CD4-positive, alpha-beta memory T cell (primary cell): ENCODE measurements around the gene MARK1. TPM values are rescaled to one million over a fixed set of nuclear protein-coding genes. Genes with fewer than 3 reads are reported as not detected.
"Not testable (repeated sequence)": the region's sequence is repeated elsewhere in the genome, so short reads cannot be mapped to it uniquely, and the experiment has no call there.

Experiments
- CTCF ChIA-PET: fragments of 350-600 bp; sonication (Branson Sonifier 250); formaldehyde crosslinking; loops from one replicate; lab custom pipeline; 2021; ENCODE audit warnings: inconsistent platforms; ENCODE audit not compliant: partially characterized antibody; lab: Charles Lee
- POLR2A ChIA-PET: fragments of 350-600 bp; sonication (Branson Sonifier 250); formaldehyde crosslinking; loops from one replicate; lab custom pipeline; 2021; ENCODE audit not compliant: partially characterized antibody; lab: Charles Lee
- DNase-seq, 5 donors: peaks; one replicate each; pipeline versions ENCODE4 v3.0.0 to v3.0.0-alpha.2; 2020 to 2022; ENCODE audit warnings: mixed read lengths in 1 of 5
- H3K27ac ChIP-seq: one replicate; pipeline ENCODE4 v1.7.0; 2013; ENCODE audit warnings: low read depth, low read length
- H3K27me3 ChIP-seq: 2 replicates; pipeline ENCODE4 v1.7.0; 2013; ENCODE audit warnings: mild to moderate bottlenecking, low read length, moderate library complexity; ENCODE audit not compliant: insufficient read depth
- H3K36me3 ChIP-seq: 2 replicates; pipeline ENCODE4 v1.7.0; 2013; ENCODE audit warnings: mild to moderate bottlenecking, low read length, moderate library complexity; ENCODE audit not compliant: insufficient read depth
- H3K4me1 ChIP-seq: 2 replicates; pipeline ENCODE4 v1.7.0; 2013; ENCODE audit warnings: mild to moderate bottlenecking, low read length, moderate library complexity; ENCODE audit not compliant: insufficient read depth
- H3K4me3 ChIP-seq, 2 donors: one replicate each; pipeline ENCODE4 v1.7.0; 2013; ENCODE audit warnings: low read length in 2 of 2, mild to moderate bottlenecking in 1 of 2
- H3K9me3 ChIP-seq, 2 donors: one replicate each; pipeline ENCODE4 v1.7.0; 2013; ENCODE audit warnings: low read length in 2 of 2, control low read depth in 1 of 2; ENCODE audit not compliant: control insufficient read depth in 1 of 2
- H3K27ac Mint-ChIP-seq, 7 donors: one replicate each; pipeline ENCODE4 v1.8.0; 2020 to 2021; ENCODE audit warnings: mixed read lengths in 7 of 7, mild to moderate bottlenecking in 6 of 7, inconsistent platforms in 3 of 7, moderate library complexity in 3 of 7
- H3K27me3 Mint-ChIP-seq, 2 donors: one replicate each; pipeline ENCODE4 v1.8.0; 2020 to 2021; ENCODE audit warnings: mixed read lengths in 2 of 2
- H3K36me3 Mint-ChIP-seq, 2 donors: one replicate each; pipeline ENCODE4 v1.8.0; 2020 to 2021; ENCODE audit warnings: mixed read lengths in 2 of 2, inconsistent platforms in 1 of 2, mild to moderate bottlenecking in 1 of 2
- H3K4me1 Mint-ChIP-seq, 4 donors: one replicate each; pipeline ENCODE4 v1.8.0; 2020 to 2021; ENCODE audit warnings: mixed read lengths in 4 of 4, mild to moderate bottlenecking in 1 of 4
- H3K4me3 Mint-ChIP-seq, 8 donors: one replicate each; pipeline ENCODE4 v1.8.0; 2020 to 2021; ENCODE audit warnings: mixed read lengths in 8 of 8, mild to moderate bottlenecking in 7 of 8, moderate library complexity in 6 of 8, inconsistent platforms in 3 of 8
- H3K9me3 Mint-ChIP-seq, 8 donors: one replicate each; pipeline ENCODE4 v1.8.0; 2020 to 2021; ENCODE audit warnings: mixed read lengths in 8 of 8, mild to moderate bottlenecking in 5 of 8, inconsistent platforms in 3 of 8, moderate library complexity in 1 of 8
- intact Hi-C: fragments of 100-400 bp; cut with micrococcal nuclease; formaldehyde crosslinking; loops from one replicate; pipeline ENCODE4 v1.15.1; 2023
- polyA plus RNA-seq, 2 donors: library from polyadenylated mRNA; unstranded; fragments of 300-500 nt; fragmentation: Illumina TruSeq; gene quantifications; one replicate each; pipeline ENCODE4 v1.2.3, GENCODE V29; 2021
- total RNA-seq, 2 experiments: library from RNA; stranded (reverse); gene quantifications; one replicate each; pipeline ENCODE4 v1.2.3, GENCODE V29; 2021

MARK1 gene
- total and polyA plus RNA-seq, 4 experiments from 2014 or later = 0.06 TPM; not detected in 3

DNA sequence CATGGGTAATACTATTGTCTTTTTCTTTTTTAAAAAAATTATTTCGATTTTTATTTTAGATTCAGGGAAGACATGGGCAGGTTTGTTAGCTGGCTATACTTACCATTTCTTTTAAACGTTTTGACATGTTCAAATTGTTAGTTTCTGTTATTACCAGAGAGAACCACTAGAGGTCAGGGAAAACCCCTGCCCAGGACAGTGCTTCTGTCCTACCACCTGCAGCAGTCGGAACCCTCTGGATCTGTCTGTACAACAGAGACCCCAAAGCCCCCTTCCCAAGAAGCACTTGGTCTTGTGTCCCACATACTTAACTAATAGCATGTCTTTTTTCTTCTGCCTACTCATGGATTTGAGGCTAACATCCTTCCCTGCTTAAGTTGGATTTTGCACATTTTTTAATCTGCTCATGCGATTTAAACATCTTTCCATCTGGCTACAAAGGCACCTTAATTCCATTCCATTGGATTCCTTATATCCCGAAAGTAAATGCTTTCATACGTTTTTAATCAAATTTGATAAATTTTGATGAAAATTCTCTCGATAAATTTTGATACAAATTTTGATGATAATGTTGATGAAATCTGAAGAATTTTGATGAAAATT, 152.2 kb downstream of the MARK1 start:
- Histone ChIP-seq H3K36me3 (no peaks in the 10 kb centered on the region), H3K27me3 (no peaks in the 10 kb centered on the region), H3K4me3 (no peak overlapping the region), H3K4me1 (no peaks in the 10 kb centered on the region), H3K27ac (no peak overlapping the region), H3K9me3 (no peaks in the 10 kb centered on the region)
- intact Hi-C loops = loop anchor here (1.0 kb wide), 2 partner anchors 53 to 96 kb away; no protein-coding TSS in a partner anchor
- H3K4me1 Mint-ChIP-seq = peaks cover 0 to 4% (median 2%) of the 10 kb centered on the region in 4 donors
- H3K9me3 Mint-ChIP-seq = no peaks in the 10 kb centered on the region
- peaks cover 0 to 2% of the 10 kb centered on the region in 2 donors for H3K27me3 Mint-ChIP-seq
- ChIA-PET POLR2A (no interaction called here), CTCF (interaction anchor here (0.7 to 3.1 kb wide), 4 partner anchors 12 to 58 kb away, joined by 3 to 22 read pairs (median 3); no protein-coding TSS in a partner anchor)
- H3K4me3 Mint-ChIP-seq = no peak overlapping the region
- peak overlapping the region in 1 of 7 donors; percentile 7 for H3K27ac Mint-ChIP-seq
- H3K36me3 Mint-ChIP-seq = no peaks in the 10 kb centered on the region
- peak in 4 of 5 donors; percentile 11 to 39 (median 23) for DNase-seq

DNA sequence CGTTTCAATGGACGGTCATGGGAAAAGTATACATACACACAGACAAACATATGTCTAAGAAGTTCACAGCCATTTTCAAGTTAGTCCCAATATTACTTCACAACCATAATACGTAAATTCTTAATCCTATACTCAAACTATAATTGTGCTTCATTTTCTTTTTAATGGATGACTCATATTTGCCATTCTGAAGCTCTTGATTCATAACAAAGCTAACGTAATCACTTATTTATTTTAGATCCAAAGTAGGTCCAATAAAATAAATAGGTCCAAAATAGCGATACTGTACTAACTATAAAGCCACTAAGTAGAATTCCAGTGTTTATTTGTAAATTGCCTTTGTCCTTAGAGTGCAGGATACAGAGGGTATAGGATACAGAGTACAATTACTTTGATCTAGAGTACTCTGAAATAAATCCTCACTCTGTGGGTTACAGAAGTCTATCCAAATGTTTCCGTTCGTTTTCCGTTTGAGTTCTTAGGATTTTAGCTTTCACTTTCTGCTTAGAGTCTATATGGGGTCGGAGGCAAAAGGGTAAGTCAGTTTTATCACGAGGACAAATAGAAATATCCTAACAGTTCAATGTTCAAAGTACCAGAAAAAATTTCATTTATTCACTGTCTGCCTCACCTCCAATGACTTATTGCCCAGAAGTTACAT, 153.4 kb downstream of the MARK1 start:
- no peak overlapping the region for H3K27ac Mint-ChIP-seq
- Histone ChIP-seq H3K4me3 (no peak overlapping the region), H3K9me3 (no peaks in the 10 kb centered on the region), H3K27me3 (no peaks in the 10 kb centered on the region), H3K4me1 (no peaks in the 10 kb centered on the region), H3K36me3 (no peaks in the 10 kb centered on the region), H3K27ac (no peak overlapping the region)
- DNase-seq = no peak
- H3K4me3 Mint-ChIP-seq = no peak overlapping the region
- intact Hi-C loops = no loop called here
- ChIA-PET CTCF (interaction anchor here (1.1 to 3.1 kb wide), 4 partner anchors 9 to 94 kb away, joined by 3 to 22 read pairs (median 4); partner anchors contain the start of gene C1orf115), POLR2A (no interaction called here)
- H3K4me1 Mint-ChIP-seq = peaks cover 0 to 4% (median 2%) of the 10 kb centered on the region in 4 donors
- no peaks in the 10 kb centered on the region for H3K36me3 Mint-ChIP-seq
- no peaks in the 10 kb centered on the region for H3K9me3 Mint-ChIP-seq
- peaks cover 0 to 1% of the 10 kb centered on the region in 2 donors for H3K27me3 Mint-ChIP-seq

DNA sequence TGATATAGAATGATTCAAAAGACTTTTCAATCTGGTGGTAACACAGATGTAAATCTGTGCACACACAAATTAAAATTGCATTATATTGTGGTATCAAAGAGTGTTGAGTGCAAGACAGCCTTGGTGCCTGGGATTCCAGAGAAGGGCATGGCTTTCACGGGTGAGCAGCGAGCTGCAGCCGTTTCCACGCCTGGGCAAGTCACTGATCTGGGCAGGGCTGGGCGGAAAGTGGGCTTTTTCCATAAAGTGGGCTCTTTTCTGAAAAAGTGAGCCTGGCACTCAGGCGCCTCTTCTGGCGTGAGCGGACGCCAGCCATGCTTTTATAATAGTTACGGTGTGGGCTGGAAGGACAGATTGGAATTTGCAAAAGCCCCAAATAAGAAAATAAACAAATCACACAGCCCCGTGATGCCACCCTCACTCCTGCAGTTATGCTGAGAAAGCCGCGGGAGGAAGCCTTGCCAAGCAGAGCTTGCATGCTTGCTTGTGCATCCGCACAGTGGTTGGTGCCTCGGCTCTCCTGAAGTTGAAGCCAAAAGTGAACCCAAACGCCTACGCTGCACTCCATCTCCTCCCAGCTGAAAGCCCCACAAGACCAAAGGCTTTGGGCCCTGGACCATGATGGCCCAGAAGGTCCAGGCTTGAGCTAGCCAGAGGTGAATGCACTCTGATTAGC, 155.1 kb downstream of the MARK1 start:
- Histone ChIP-seq H3K4me1 (no peaks in the 10 kb centered on the region), H3K27me3 (no peaks in the 10 kb centered on the region), H3K4me3 (no peak overlapping the region), H3K27ac (no peak overlapping the region), H3K36me3 (no peaks in the 10 kb centered on the region), H3K9me3 (no peaks in the 10 kb centered on the region)
- H3K4me3 Mint-ChIP-seq = no peak overlapping the region
- POLR2A ChIA-PET = no interaction called here
- no peak for DNase-seq
- CTCF ChIA-PET = no interaction called here
- H3K4me1 Mint-ChIP-seq = peaks cover 0 to 4% (median 2%) of the 10 kb centered on the region in 4 donors
- peaks cover 0 to 1% of the 10 kb centered on the region in 2 donors for H3K27me3 Mint-ChIP-seq
- H3K27ac Mint-ChIP-seq = no peak overlapping the region
- no peaks in the 10 kb centered on the region for H3K36me3 Mint-ChIP-seq
- intact Hi-C loops = no loop called here
- H3K9me3 Mint-ChIP-seq = no peaks in the 10 kb centered on the region

GRCh38 chr1:220683716-220684115, 155.8 kb downstream of the MARK1 start:
- H3K4me3 ChIP-seq, DNase-seq, H3K9me3 Mint-ChIP-seq, POLR2A ChIA-PET, H3K27me3 ChIP-seq, H3K27me3 Mint-ChIP-seq, H3K9me3 ChIP-seq, CTCF ChIA-PET, H3K4me3 Mint-ChIP-seq, H3K36me3 ChIP-seq, H3K36me3 Mint-ChIP-seq, intact Hi-C loops, H3K27ac ChIP-seq, H3K4me1 Mint-ChIP-seq, H3K27ac Mint-ChIP-seq, H3K4me1 ChIP-seq: not testable (repeated sequence)

GRCh38 chr1:220684890-220685289, 157.0 kb downstream of the MARK1 start:
- Mint-ChIP-seq H3K9me3 (no peaks in the 10 kb centered on the region), H3K4me1 (peaks cover 4 to 7% (median 5%) of the 10 kb centered on the region in 4 donors), H3K36me3 (no peaks in the 10 kb centered on the region), H3K27me3 (peaks cover 2 to 4% of the 10 kb centered on the region in 2 donors), H3K27ac (no peak overlapping the region), H3K4me3 (no peak overlapping the region)
- H3K27ac ChIP-seq = no peak overlapping the region
- no peaks in the 10 kb centered on the region for H3K36me3 ChIP-seq
- POLR2A ChIA-PET = no interaction called here
- H3K9me3 ChIP-seq = no peaks in the 10 kb centered on the region
- H3K4me3 ChIP-seq = no peak overlapping the region
- no peak for DNase-seq
- intact Hi-C loops = no loop called here
- H3K4me1 ChIP-seq = peaks cover 5% of the 10 kb centered on the region
- no peaks in the 10 kb centered on the region for H3K27me3 ChIP-seq
- CTCF ChIA-PET = interaction anchor here (1.5 to 2.6 kb wide), 2 partner anchors 9 to 49 kb away, joined by 5 to 10 read pairs; no protein-coding TSS in a partner anchor

- H3K4me3 Mint-ChIP-seq = no peak overlapping the region
- Histone ChIP-seq H3K27ac (no peak overlapping the region), H3K4me1 (peaks cover 10% of the 10 kb centered on the region), H3K36me3 (no peaks in the 10 kb centered on the region), H3K27me3 (no peaks in the 10 kb centered on the region), H3K4me3 (no peak overlapping the region), H3K9me3 (no peaks in the 10 kb centered on the region)
- ChIA-PET POLR2A (no interaction called here), CTCF (interaction anchor here (1.5 to 2.6 kb wide), 2 partner anchors 8 to 48 kb away, joined by 5 to 10 read pairs; no protein-coding TSS in a partner anchor)
- no peak overlapping the region for H3K27ac Mint-ChIP-seq
- H3K27me3 Mint-ChIP-seq = peaks cover 2 to 4% of the 10 kb centered on the region in 2 donors
- intact Hi-C loops = no loop called here
- peaks cover 4 to 8% (median 6%) of the 10 kb centered on the region in 4 donors for H3K4me1 Mint-ChIP-seq
- DNase-seq = no peak
- peaks cover 0 to 2% (median 0%) of the 10 kb centered on the region in 8 donors for H3K9me3 Mint-ChIP-seq
- H3K36me3 Mint-ChIP-seq = no peaks in the 10 kb centered on the region
These were observed 157.9 kb downstream of the MARK1 start for GRCh38 chr1:220685879-220686278.

- H3K27me3 Mint-ChIP-seq = peaks cover 3 to 7% of the 10 kb centered on the region in 2 donors
These were observed 159.9 kb downstream of the MARK1 start for GRCh38 chr1:220687809-220688208.

More at GRCh38 chr1:220687809-220688208, 159.9 kb downstream of the MARK1 start:
- peaks cover 4 to 13% (median 7%) of the 10 kb centered on the region in 4 donors for H3K4me1 Mint-ChIP-seq
- H3K36me3 Mint-ChIP-seq = no peaks in the 10 kb centered on the region
- H3K27ac Mint-ChIP-seq = no peak overlapping the region
- Histone ChIP-seq H3K9me3 (no peaks in the 10 kb centered on the region), H3K4me1 (peaks cover 15% of the 10 kb centered on the region), H3K27me3 (no peaks in the 10 kb centered on the region), H3K4me3 (no peak overlapping the region), H3K27ac (no peak overlapping the region), H3K36me3 (no peaks in the 10 kb centered on the region)
- CTCF ChIA-PET = no interaction called here
- no peak for DNase-seq
- POLR2A ChIA-PET = no interaction called here
- intact Hi-C loops = no loop called here
- H3K4me3 Mint-ChIP-seq = no peak overlapping the region
- peaks cover 0 to 2% (median 0%) of the 10 kb centered on the region in 8 donors for H3K9me3 Mint-ChIP-seq
